HG03571 (cell line): Measurements from ENCODE around the gene OR6C6.
"Not testable (repeated sequence)": the region's sequence is repeated elsewhere in the genome, so short reads cannot be mapped to it uniquely, and the experiment has no call there.

Experiments
- ATAC-seq: cut with Tn5 transposase; IDR thresholded peaks from one replicate; pipeline ENCODE4 v1.9.1; 2021; ENCODE audit not compliant: unreplicated experiment

Gene OR6C6

GRCh38 chr12:55296469-55296868, at the start of gene OR6C6:
Gene OR6C6 (minus strand): TSS chr12:55296569. CDS start chr12:55295232, 1,337 bp downstream.
- ATAC-seq: no peak

GRCh38 chr12:55336002-55336401, 39.6 kb upstream of the OR6C6 start:
- ATAC-seq: no peak

GRCh38 chr12:55330446-55330845, 34.1 kb upstream of the OR6C6 start, which contains the start of gene OR6C3:
Gene OR6C3 (plus strand): TSS chr12:55330746. CDS start chr12:55331701, 955 bp downstream.
- no peak for ATAC-seq

GRCh38 chr12:55325801-55326200, 29.4 kb upstream of the OR6C6 start:
- ATAC-seq: not testable (repeated sequence)

- no peak for ATAC-seq
These were observed 23.8 kb upstream of the OR6C6 start for GRCh38 chr12:55320201-55320600.

- ATAC-seq: no peak
These were observed 17.7 kb upstream of the OR6C6 start, which contains the start of gene OR6C1 for GRCh38 chr12:55314043-55314442. Gene OR6C1 (plus strand): TSS chr12:55314343. CDS start chr12:55320600, 6,257 bp downstream.

GRCh38 chr12:55289999-55290398, 6.4 kb downstream of the OR6C6 start:
- no peak for ATAC-seq

- no peak for ATAC-seq
These were observed 15.4 kb downstream of the OR6C6 start for GRCh38 chr12:55280991-55281390.

- ATAC-seq: no peak
These were observed 38.1 kb downstream of the OR6C6 start for GRCh38 chr12:55258303-55258702.

GRCh38 chr12:55256831-55257230, 39.5 kb downstream of the OR6C6 start:
- ATAC-seq: no peak

GRCh38 chr12:55253281-55253680, 43.1 kb downstream of the OR6C6 start:
- no peak for ATAC-seq

- no peak for ATAC-seq
These were observed 45.4 kb downstream of the OR6C6 start for GRCh38 chr12:55250944-55251343.

GRCh38 chr12:55246159-55246558, 50.2 kb downstream of the OR6C6 start:
- no peak for ATAC-seq

GRCh38 chr12:55244309-55244708, 52.1 kb downstream of the OR6C6 start, which contains the start of gene OR6C74:
Gene OR6C74 (plus strand): TSS chr12:55244609. CDS start chr12:55247288, 2,679 bp downstream.
- no peak for ATAC-seq
